Measurements from ENCODE around the gene APLNR.

APLNR gene

DNA sequence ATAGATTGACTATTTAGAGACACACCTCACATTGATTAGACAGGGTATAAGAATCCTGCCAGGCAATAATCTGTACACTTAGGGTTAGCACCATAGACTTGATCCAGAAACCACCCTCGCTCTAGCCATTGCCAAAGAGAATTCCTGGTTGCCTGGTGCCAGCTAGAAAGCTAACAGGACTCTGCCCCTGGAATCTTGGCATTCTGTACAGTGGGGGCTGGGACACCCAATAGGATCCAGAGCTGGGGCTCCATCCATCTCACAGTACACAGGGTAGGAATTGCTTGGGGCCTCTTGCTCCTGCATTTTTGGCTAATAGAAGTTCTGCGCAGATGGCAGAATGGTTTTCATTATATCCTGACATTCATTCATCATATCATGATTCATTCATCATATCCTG lies 3.0 kb upstream of the APLNR start:
- no peak overlapping the region for H3K4me3 Mint-ChIP-seq
- peaks cover 63% of the 10 kb centered on the region for H3K27me3 Mint-ChIP-seq
- DNase-seq = no peak
- H3K27ac Mint-ChIP-seq = no peak overlapping the region
- no peaks in the 10 kb centered on the region for H3K36me3 Mint-ChIP-seq
- H3K9me3 Mint-ChIP-seq = no peaks in the 10 kb centered on the region
- CTCF ChIA-PET = interaction anchor here (3.7 kb wide), 1 partner anchor 9 kb away, joined by 19 read pairs; no protein-coding TSS in a partner anchor
- peaks cover 7% of the 10 kb centered on the region for H3K4me1 Mint-ChIP-seq

DNA sequence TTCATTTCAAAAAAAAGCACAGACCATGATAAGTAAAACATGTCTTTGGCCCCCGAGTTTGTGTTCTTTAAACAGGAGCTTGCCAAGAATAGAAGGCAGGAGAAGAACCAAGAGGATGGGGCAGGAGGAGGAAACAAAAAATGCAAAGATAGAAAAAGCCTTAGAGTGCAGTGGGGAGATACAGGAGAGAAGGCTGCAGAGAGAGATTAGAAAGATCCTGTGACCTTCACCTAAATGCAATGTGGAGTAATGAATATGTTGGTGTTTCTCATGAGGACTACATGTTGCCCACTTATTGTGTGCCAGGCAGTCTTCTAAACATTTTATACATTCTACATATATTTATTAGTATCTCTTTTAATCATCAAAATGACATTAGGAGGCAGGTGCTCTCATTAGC lies 2.3 kb upstream of the APLNR start:
- DNase-seq = no peak
- CTCF ChIA-PET = interaction anchor here (3.7 kb wide), 1 partner anchor 10 kb away, joined by 19 read pairs; no protein-coding TSS in a partner anchor
- Mint-ChIP-seq H3K4me3 (no peak overlapping the region), H3K9me3 (no peaks in the 10 kb centered on the region), H3K4me1 (peaks cover 2% of the 10 kb centered on the region), H3K27me3 (peaks cover 69% of the 10 kb centered on the region), H3K27ac (no peak overlapping the region), H3K36me3 (no peaks in the 10 kb centered on the region)

DNA sequence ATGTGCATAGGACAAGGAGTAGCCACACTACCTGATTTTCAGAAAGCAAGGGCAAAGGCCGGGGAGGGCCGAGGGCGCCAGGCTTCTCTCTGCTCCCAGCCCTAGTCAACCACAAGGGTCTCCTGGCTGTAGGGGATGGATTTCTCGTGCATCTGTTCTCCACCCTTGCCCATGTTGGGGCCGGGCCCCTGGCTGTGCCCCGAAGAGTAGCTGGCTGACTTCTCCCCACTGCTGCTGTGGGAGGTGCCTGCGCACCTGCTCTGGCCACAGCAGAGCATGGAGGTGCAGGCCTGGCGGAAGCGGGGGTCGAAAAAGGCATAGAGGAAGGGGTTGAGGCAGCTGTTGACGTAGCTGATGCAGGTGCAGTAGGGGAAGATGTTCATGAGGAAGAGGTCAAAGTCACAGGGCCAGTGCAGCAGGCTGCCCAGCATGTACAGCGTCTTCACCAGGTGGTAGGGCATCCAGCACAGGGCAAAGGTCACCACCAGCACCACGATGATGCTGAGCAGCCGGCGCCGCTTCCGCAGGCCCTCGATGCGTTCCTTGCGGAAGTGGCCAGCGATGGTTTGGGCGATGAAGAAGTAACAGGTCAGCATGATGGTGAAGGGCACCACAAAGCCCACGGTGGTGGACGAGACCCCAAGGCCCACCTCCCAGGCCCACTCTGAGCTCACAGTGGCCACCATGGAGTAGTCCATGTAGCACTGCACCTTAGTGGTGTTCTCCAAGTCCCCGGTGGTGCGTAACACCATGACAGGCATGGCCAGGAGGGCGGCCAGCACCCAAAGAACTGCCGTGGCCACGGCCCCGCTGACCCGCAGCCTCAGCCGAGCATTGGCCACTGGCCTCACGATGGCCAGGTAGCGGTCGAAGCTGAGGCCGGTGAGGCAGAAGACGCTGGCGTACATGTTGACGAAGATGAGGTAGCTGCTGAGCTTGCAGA lies 1.0 kb downstream of the APLNR start:
- Mint-ChIP-seq H3K4me1 (peaks cover 2% of the 10 kb centered on the region), H3K4me3 (no peak overlapping the region), H3K27me3 (peaks cover 91% of the 10 kb centered on the region), H3K9me3 (no peaks in the 10 kb centered on the region), H3K27ac (no peak overlapping the region), H3K36me3 (no peaks in the 10 kb centered on the region)
- DNase-seq = no peak
- CTCF ChIA-PET = no interaction called here

DNA sequence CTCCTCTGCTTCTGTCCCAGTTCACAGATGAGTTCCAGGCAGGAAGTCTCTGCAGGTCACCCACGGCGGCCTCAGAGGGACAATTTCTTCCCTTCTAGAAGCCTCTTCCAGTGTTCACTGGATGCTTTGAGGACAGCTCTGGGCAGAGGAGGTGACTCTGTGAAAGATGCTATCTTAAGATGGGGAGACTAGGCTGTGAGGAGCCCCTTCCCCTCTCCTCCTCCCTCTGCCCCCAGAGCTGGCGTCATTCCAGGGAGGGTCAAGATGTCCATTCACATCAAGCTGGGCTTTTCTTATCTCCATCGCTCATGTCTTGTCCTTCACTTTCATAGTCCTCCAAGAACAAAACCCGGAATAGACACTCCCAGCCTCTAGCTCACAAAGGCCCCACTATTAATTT lies 3.3 kb downstream of the APLNR start:
- CTCF ChIA-PET = interaction anchor here (1.4 to 2.0 kb wide), 2 partner anchors 9 to 15 kb away, joined by 3 to 4 read pairs; no protein-coding TSS in a partner anchor
- Mint-ChIP-seq H3K27me3 (peaks cover 90% of the 10 kb centered on the region), H3K9me3 (no peaks in the 10 kb centered on the region), H3K27ac (no peak overlapping the region), H3K4me1 (peaks cover 2% of the 10 kb centered on the region), H3K4me3 (no peak overlapping the region), H3K36me3 (no peaks in the 10 kb centered on the region)
- DNase-seq = no peak

DNA sequence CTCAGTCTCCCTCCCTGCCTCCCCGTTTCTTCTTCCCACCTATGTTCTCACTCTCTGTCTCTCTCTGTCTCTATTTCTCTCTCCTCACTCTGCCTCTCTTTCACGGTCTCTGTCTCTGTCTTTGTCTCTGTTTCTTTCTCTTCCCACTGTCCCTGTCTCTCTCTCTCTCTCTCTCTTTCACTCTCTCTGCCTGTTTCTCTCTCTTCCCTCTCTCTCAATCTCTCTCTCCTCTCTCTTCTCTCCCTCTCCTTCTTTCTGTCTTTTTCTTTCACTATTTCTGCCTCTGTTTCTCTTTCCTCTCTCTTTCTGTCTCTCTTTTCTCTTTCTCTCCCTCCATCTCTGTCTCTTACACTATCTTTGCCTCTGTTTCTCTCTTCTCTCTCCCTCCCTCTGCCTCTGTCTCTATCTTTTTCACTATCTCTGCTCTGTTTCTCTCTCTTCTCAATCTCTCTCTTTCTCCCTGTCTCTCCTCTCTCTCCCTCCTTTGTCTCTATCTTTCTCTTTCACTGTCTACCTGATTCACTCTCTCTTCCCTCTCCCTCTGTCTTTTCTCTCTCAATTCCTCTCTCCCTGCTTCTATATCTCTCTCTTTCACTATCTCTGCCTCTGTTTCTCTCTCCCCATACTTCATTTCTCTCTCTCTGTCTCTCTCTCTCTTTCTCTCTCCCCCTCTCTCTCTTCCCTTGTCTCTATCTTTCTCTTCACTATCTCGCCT lies 5.4 kb downstream of the APLNR start:
- Mint-ChIP-seq H3K9me3 (no peaks in the 10 kb centered on the region), H3K27ac (no peak overlapping the region), H3K4me1 (no peaks in the 10 kb centered on the region), H3K27me3 (peaks cover 73% of the 10 kb centered on the region), H3K36me3 (no peaks in the 10 kb centered on the region), H3K4me3 (no peak overlapping the region)
- CTCF ChIA-PET = no interaction called here
- DNase-seq = no peak

DNA sequence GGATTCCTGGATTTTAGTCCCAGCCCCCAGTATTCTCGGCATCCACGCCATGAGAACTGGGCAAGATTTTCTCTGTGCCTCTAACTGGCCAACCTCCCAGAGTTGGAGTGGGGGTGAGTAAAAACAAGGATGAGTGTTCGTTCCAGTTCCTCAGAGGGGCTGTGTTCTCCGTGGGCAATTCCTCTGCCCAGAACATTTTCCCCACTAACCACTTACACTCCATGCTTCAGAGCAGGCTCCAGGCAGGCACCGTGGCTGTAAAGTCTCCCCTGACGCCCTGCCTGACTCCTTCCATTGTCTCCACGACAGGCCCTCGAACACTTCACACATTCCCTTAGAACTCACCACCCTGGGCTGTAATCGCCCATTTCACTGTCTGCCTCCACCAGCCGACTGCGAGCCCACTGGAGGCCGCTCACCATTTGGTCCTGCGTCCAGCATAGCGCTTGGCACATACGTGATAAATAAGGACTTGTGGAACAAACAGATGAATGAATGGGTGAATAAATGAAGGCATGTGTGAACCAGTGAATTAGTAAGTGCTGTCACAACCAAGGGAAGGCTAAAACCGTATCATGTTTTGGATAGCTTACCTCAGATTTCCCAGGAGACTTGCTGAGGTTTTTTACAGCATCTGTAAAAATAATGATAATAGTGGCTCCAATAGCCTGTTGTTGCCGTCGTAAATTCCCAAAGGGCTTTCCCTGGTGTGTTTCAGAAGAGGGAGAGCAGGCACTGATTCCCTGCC lies 6.1 kb downstream of the APLNR start:
- CTCF ChIA-PET = no interaction called here
- H3K9me3 Mint-ChIP-seq = no peaks in the 10 kb centered on the region
- H3K4me3 Mint-ChIP-seq = no peak overlapping the region
- DNase-seq = no peak
- H3K27me3 Mint-ChIP-seq = peaks cover 66% of the 10 kb centered on the region
- no peaks in the 10 kb centered on the region for H3K36me3 Mint-ChIP-seq
- no peaks in the 10 kb centered on the region for H3K4me1 Mint-ChIP-seq
- H3K27ac Mint-ChIP-seq = no peak overlapping the region

DNA sequence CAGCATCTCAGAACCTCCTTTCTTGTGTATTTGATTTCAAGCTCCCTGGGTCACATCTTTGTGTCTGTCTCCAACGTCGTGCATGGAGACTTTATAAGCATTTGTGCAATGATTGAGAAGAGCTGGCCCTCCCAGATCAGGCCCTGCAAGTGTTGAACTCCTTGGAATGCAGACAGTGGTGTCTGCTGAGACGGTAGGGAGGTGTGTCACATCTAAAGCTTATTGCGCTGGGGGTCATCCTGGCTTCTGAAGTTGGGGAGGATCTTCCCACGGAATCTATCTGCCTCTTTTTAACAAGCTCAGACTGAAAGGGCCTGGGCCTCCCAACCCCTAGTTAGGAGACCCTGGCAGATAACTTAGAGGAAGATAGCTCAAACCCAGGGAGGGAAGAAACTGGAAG lies 6.7 kb downstream of the APLNR start:
- Mint-ChIP-seq H3K4me1 (no peaks in the 10 kb centered on the region), H3K27me3 (peaks cover 59% of the 10 kb centered on the region), H3K27ac (no peak overlapping the region), H3K36me3 (no peaks in the 10 kb centered on the region), H3K4me3 (no peak overlapping the region), H3K9me3 (no peaks in the 10 kb centered on the region)
- CTCF ChIA-PET = interaction anchor here (0.8 kb wide), 1 partner anchor 20 kb away, joined by 3 read pairs; no protein-coding TSS in a partner anchor
- no peak for DNase-seq

DNA sequence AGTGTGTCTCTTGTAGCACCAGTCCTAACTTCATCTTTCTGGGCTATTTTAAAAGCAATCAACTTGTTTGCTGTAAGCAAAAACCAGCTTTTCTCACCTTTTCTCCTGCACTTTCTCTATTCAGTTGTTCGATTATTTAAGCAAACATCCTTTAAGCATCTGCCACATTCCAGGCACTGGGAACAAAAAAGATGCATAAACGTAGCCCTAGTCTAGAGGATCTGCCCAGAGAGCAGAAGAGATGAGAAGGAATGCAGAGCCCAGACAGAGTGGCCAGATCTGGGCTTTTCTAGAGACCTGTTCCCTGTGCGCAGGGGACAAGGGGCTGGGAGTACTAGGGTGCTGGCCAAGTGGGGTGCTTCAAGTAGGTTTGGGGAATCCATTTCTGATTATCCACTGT lies 8.4 kb downstream of the APLNR start:
- Mint-ChIP-seq H3K27ac (no peak overlapping the region), H3K9me3 (no peaks in the 10 kb centered on the region), H3K4me3 (no peak overlapping the region), H3K27me3 (peaks cover 43% of the 10 kb centered on the region), H3K4me1 (no peaks in the 10 kb centered on the region), H3K36me3 (no peaks in the 10 kb centered on the region)
- CTCF ChIA-PET = no interaction called here
- no peak for DNase-seq

DNA sequence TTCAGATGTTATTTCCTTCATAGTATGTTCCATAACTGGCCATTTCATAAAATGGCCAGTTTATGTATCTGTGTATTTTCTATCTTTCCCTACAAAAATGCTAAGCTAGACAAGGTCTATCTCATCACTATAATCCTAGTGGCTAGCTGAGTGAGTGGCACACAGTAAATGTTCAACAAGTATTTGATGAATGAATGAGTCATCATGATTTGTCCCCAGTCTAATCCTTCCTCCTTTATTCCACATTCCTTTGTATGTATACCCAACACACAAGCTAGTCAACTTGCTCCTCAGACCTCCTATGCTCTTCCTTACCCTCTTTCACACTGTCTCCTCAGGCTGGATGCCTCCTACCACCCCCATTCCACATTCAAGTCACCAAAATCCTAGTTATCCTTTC lies 12.5 kb downstream of the APLNR start:
- DNase-seq = no peak
- Mint-ChIP-seq H3K27ac (no peak overlapping the region), H3K27me3 (peaks cover 3% of the 10 kb centered on the region), H3K36me3 (no peaks in the 10 kb centered on the region), H3K4me1 (no peaks in the 10 kb centered on the region), H3K9me3 (no peaks in the 10 kb centered on the region), H3K4me3 (no peak overlapping the region)
- CTCF ChIA-PET = interaction anchor here (0.9 to 1.2 kb wide), 2 partner anchors 10 to 25 kb away, joined by 3 to 4 read pairs; no protein-coding TSS in a partner anchor

DNA sequence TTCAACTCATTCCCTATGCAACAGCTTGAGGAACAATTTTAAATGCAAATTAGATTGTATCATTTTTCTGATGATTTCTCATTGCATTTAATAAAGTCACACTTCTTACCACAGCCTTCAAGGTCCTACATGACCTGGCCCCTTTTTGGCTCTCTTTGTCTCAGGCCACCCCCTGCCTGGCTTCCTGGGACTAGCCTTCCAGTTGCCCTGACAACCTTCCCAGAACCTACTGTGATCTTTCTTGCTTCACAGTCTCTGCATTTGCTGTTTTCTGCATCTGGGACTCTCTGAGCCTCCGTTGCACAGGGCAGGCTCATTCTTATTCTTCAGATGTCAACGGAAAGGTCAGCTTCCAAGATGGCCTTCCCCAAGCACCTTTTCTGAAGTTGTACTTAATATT lies 12.9 kb downstream of the APLNR start:
- no peak for DNase-seq
- CTCF ChIA-PET = interaction anchor here (0.9 kb wide), 1 partner anchor 10 kb away, joined by 3 read pairs; no protein-coding TSS in a partner anchor
- peaks cover 3% of the 10 kb centered on the region for H3K27me3 Mint-ChIP-seq
- H3K4me1 Mint-ChIP-seq = no peaks in the 10 kb centered on the region
- H3K36me3 Mint-ChIP-seq = no peaks in the 10 kb centered on the region
- H3K27ac Mint-ChIP-seq = no peak overlapping the region
- H3K9me3 Mint-ChIP-seq = no peaks in the 10 kb centered on the region
- H3K4me3 Mint-ChIP-seq = no peak overlapping the region

DNA sequence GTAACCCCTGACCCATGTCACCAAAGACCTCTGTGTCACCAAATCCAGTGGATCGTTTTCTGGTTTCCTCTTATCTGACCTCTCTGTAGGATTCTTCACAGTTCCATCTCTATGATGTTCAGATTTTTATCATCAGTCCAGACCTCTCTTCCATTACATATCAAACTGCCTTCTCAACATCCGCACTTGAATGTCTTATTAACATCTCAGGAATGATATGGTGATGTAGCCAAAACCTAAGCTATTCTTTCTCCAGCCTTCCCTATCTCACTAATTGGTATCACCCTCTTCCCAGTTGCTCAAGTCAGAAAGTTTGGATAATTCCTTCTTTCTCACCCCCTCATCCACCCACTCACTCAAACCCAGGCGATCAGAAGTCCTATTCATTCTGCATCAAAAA lies 13.4 kb downstream of the APLNR start:
- no peak for DNase-seq
- CTCF ChIA-PET = interaction anchor here (0.9 kb wide), 1 partner anchor 10 kb away, joined by 3 read pairs; no protein-coding TSS in a partner anchor
- Mint-ChIP-seq H3K4me1 (no peaks in the 10 kb centered on the region), H3K4me3 (no peak overlapping the region), H3K27ac (no peak overlapping the region), H3K9me3 (no peaks in the 10 kb centered on the region), H3K27me3 (peaks cover 3% of the 10 kb centered on the region), H3K36me3 (no peaks in the 10 kb centered on the region)

DNA sequence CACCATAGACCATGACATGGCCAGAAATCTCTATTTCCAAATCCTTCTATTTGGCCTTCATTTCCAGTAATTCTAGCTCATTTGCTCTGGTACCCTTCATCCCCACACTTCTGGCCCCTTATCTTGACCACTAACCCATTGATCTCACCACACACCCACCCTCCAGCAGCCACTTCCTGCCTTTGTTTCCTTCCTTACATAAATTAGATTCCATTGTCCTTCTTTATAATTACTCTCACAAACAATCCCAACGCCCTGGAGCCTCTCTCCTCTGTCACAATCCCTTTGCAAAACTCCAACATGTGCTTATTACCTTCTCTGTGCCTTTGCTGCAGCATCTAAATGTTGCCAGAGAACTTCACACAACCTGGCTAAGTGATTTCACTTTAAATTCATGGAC lies 14.8 kb downstream of the APLNR start:
- Mint-ChIP-seq H3K4me1 (no peaks in the 10 kb centered on the region), H3K36me3 (no peaks in the 10 kb centered on the region), H3K27ac (no peak overlapping the region), H3K27me3 (no peaks in the 10 kb centered on the region), H3K9me3 (no peaks in the 10 kb centered on the region), H3K4me3 (no peak overlapping the region)
- CTCF ChIA-PET = no interaction called here
- DNase-seq = no peak

DNA sequence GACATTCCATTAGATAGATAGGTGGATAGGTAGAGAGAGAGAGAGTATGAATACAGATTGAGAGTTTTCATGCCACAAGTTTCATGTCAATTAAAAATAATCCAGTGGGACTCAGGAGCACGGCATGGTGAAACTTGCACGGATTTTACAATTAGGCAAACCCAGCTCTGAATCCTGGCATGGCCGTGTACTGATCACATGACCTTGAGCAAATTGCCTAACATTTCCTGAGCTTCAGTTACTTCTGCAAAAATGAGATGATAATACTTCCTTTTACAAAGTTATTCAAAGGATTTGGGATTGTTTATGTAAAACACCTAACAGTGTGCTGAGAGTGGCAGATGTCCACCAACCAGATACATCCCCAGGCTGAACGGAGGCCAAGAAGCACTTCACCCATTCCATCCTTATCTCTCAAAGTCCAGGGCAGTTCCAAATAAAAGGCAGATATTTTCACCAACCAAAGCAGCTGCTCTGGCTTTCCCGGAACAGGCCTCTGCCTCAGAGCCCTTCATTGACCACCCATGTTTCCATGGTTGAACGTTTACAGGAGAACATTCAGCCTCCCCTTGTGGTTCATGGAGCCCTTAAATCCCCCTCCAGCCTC lies 17.9 kb downstream of the APLNR start:
- CTCF ChIA-PET = no interaction called here
- Mint-ChIP-seq H3K4me1 (no peaks in the 10 kb centered on the region), H3K36me3 (no peaks in the 10 kb centered on the region), H3K9me3 (no peaks in the 10 kb centered on the region), H3K27ac (no peak overlapping the region), H3K4me3 (no peak overlapping the region), H3K27me3 (no peaks in the 10 kb centered on the region)
- DNase-seq = no peak

DNA sequence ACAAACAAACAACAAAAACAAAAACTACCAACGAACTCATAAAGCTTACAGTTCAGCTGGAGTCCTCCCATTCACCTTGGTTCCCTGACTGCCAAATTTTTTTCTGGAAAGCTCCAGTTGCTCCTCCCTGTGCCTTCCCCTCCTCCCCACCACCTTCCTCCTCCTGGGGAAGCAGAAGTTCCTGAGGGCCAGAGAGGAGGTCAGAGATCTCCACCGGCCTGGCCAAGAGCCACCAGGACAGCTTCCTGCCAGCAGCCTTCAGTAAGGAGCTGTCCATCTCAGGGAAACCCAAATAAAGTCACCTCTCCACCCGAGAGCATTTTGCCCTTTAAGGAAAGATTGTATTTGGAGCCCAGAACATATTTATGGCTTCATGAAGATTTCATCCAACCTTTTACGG lies 20.0 kb downstream of the APLNR start:
- Mint-ChIP-seq H3K36me3 (no peaks in the 10 kb centered on the region), H3K4me3 (no peak overlapping the region), H3K4me1 (no peaks in the 10 kb centered on the region), H3K9me3 (no peaks in the 10 kb centered on the region), H3K27me3 (no peaks in the 10 kb centered on the region), H3K27ac (no peak overlapping the region)
- no peak for DNase-seq
- CTCF ChIA-PET = interaction anchor here (0.6 to 1.7 kb wide), 2 partner anchors 9 to 32 kb away, joined by 3 to 4 read pairs; no protein-coding TSS in a partner anchor
